Measurements from ENCODE around the gene PJVK. TPM values are rescaled to one million over a fixed set of nuclear protein-coding genes. Genes with fewer than 3 reads are reported as not detected.

PJVK gene
- total and polyA plus RNA-seq, 7 donors, result 0.34 to 1.8 (median 1.2) TPM

DNA sequence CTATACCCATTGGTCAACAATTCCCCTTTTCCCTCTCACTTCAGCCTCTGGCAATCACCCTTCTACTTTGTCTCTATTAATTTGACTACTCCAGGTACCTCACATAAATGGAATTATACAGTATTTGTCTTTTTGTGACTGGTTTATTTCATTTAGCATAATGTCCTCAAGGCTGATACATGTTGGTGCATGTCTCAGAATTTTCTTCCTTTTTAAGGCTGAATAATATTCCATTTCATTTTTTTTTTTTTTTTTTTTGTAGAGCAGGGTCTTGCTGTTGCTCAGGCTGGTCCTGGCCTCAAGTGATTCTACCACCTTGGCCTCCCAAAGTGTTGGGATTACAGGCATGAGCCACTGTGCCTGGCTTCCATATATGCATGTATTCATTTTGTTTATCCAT, 25.3 kb downstream of the PJVK start:
- DNase-seq (no peak), ATAC-seq (no peak)
- Histone ChIP-seq H3K4me1 (peaks cover 17% of the 10 kb centered on the region), H3K27me3 (ENCODE audit: insufficient read depth in 3 of 3, low read length in 2 of 3) (no peaks in the 10 kb centered on the region), H3K36me3 (ENCODE audit: insufficient read depth in 1 of 2, low read depth in 1 of 2) (no peaks in the 10 kb centered on the region), H3K27ac (no peak overlapping the region), H3K4me3 (no peak overlapping the region), H3K9me3 (no peaks in the 10 kb centered on the region)
- TF ChIP-seq, protein P1, sequence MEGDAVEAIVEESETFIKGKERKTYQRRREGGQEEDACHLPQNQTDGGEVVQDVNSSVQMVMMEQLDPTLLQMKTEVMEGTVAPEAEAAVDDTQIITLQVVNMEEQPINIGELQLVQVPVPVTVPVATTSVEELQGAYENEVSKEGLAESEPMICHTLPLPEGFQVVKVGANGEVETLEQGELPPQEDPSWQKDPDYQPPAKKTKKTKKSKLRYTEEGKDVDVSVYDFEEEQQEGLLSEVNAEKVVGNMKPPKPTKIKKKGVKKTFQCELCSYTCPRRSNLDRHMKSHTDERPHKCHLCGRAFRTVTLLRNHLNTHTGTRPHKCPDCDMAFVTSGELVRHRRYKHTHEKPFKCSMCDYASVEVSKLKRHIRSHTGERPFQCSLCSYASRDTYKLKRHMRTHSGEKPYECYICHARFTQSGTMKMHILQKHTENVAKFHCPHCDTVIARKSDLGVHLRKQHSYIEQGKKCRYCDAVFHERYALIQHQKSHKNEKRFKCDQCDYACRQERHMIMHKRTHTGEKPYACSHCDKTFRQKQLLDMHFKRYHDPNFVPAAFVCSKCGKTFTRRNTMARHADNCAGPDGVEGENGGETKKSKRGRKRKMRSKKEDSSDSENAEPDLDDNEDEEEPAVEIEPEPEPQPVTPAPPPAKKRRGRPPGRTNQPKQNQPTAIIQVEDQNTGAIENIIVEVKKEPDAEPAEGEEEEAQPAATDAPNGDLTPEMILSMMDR (IDR thresholded peaks at IDR 0.05), result no peak
- intact Hi-C loops (cut with DNase I), result no loop called here

DNA sequence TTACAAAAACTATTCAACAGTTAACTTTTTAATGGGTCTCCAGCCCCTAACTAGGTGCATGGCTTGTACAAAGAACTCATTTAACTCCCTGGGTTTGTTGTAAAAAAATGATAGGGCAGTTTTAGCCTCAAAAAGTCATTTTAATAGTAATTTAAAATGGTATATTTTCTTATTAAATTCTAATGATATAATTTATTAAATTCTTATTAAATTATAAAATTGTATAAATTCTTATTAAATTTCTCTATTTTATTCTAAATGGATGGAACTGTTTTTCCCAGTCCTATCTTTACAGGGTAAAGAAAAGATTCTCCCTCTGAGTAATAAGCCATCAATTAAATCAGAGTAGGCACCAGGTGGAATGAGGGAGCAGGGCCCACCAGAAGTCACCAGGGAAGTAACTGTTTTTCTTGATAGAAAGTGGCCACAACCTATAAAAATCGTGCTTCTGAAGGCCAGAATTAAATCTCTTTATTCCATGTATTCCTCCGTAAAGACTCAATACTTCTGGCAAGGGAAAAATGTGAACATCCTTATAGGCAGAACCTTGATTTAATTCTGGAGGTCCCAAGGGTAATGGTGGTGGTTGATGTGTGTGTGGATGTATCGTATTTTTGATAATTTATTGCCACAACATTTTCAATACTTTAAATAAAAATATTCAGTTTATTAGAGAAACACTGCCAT, 26.4 kb downstream of the PJVK start:
- no peaks in the 10 kb centered on the region for H3K9me3 ChIP-seq
- TF ChIP-seq, protein P1 (IDR thresholded peaks at IDR 0.05), result no peak
- ATAC-seq, result no peak
- no peaks in the 10 kb centered on the region for H3K36me3 ChIP-seq (ENCODE audit: insufficient read depth in 1 of 2, low read depth in 1 of 2)
- peak overlapping the region; percentile 88 for H3K27ac ChIP-seq
- peak overlapping the region; percentile 78 for H3K4me3 ChIP-seq
- peaks cover 26% of the 10 kb centered on the region for H3K4me1 ChIP-seq
- no peaks in the 10 kb centered on the region for H3K27me3 ChIP-seq (ENCODE audit: insufficient read depth in 3 of 3, low read length in 2 of 3)
- intact Hi-C loops (cut with DNase I), result no loop called here
- WGBS, 3 donors, result 13 to 37% (median 15%) methylated on average over 3 of the region's 3 CpGs
- no peak for DNase-seq

DNA sequence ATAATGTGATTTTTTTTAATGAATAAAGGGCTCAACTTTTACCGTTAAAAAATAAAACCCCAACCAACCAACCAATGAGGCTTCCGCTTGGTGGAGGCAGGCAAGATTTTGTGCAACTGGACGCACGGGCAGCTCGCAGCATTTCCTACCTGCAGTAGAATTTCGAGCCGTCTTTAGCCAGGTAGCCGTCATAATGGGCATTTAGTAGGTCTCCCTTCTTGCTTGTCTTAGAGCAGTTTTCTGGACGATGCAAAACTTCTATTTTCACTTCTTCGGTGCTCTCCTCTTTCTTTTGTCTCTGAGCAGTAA, 26.9 kb downstream of the PJVK start:
- Histone ChIP-seq H3K4me1 (peaks cover 31% of the 10 kb centered on the region), H3K4me3 (peak overlapping the region; percentile 78), H3K27me3 (ENCODE audit: insufficient read depth in 3 of 3, low read length in 2 of 3) (no peaks in the 10 kb centered on the region), H3K36me3 (ENCODE audit: insufficient read depth in 1 of 2, low read depth in 1 of 2) (no peaks in the 10 kb centered on the region), H3K27ac (peak overlapping the region; percentile 88), H3K9me3 (no peaks in the 10 kb centered on the region)
- 1 to 2% (median 2%) methylated on average over 10 of the region's 10 CpGs for WGBS, 3 donors
- ATAC-seq (no peak), DNase-seq (no peak)
- intact Hi-C loops (cut with DNase I), result no loop called here
- TF ChIP-seq, protein P1 (IDR thresholded peaks at IDR 0.05), result no peak

DNA sequence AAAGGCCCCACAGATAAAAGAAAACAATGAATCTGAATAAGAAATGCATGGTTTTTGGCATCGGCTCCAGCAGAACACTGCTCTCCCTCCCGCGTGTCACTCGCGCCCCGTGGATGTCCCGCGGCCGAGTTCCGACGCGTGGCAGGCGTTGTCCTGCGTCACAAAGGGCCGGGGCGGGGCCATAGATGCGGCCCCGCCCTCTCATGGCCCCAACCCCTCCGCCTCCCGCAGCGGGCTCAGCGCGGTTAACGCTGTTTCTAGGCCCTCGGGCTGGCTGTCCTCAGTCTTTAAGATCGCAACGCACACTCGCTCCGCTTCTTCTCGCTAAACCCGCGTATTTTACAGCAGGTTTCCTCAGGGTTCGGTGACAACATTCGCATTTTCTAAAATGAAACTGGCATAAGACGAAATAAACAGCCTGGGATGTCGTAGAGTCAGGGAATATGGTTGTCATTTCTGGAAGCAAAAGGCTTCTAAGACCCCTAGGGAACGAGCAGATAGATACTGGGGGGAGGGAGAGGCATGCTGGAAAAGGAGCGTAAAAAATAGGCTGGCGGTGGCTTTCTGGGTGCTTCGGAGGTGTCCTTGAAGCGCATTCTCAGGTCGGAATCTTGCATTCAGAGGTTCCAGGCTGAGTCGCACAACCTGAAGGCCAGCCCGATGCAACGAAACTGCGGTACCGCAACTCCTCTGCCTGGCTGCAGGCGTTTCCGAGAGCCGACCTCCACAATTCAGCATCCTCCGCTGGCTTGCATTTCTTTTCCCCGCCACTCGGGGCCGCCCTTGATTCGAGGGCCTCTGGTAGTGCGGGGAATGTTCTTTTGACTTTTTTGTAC, 27.5 kb downstream of the PJVK start, which contains the start of gene FKBP7:
FKBP7 (minus strand) TSS at position 162 of the 836 bp plus-strand sequence; CDS start at position 61, 101 bp downstream.
- peak; percentile 76 to 84 (median 80) for ATAC-seq
- Histone ChIP-seq H3K27ac (peak within 1 kb of the TSS; percentile 88), H3K9me3 (no peaks in the 10 kb centered on the region), H3K27me3 (ENCODE audit: insufficient read depth in 3 of 3, low read length in 2 of 3) (no peaks in the 10 kb centered on the region), H3K36me3 (ENCODE audit: insufficient read depth in 1 of 2, low read depth in 1 of 2) (no peaks in the 10 kb centered on the region), H3K4me1 (peaks cover 34% of the 10 kb centered on the region), H3K4me3 (peak within 1 kb of the TSS; percentile 78)
- WGBS, 3 donors, result 2 to 4% (median 2%) methylated on average over 56 of the region's 56 CpGs
- intact Hi-C loops (cut with DNase I), result no loop called here
- TF ChIP-seq, protein P1 (IDR thresholded peaks at IDR 0.05), result peak; percentile 71
- DNase-seq, result peak; percentile 88 to 92

All from psoas muscle (tissue), 8 donors.